GM12874 (cell line): ENCODE measurements around the gene KLHL25.

Experiments
- CTCF ChIP-seq: IDR thresholded peaks from 2 replicates; pipeline ENCODE4 v1.5.1; 2011; ENCODE audit warnings: low read depth, mild to moderate bottlenecking, control low read depth, low read length, moderate library complexity; ENCODE audit not compliant: insufficient read depth

KLHL25 gene

GRCh38 chr15:85794598-85795336 is at the start of gene KLHL25:
TSS of gene KLHL25 (minus strand) at chr15:85794925. CDS start at chr15:85769810, 25,115 bp downstream.
- no peak for TF ChIP-seq CTCF

- no peak for TF ChIP-seq CTCF
These were observed 46.1 kb upstream of the KLHL25 start for GRCh38 chr15:85840802-85841152.

DNA sequence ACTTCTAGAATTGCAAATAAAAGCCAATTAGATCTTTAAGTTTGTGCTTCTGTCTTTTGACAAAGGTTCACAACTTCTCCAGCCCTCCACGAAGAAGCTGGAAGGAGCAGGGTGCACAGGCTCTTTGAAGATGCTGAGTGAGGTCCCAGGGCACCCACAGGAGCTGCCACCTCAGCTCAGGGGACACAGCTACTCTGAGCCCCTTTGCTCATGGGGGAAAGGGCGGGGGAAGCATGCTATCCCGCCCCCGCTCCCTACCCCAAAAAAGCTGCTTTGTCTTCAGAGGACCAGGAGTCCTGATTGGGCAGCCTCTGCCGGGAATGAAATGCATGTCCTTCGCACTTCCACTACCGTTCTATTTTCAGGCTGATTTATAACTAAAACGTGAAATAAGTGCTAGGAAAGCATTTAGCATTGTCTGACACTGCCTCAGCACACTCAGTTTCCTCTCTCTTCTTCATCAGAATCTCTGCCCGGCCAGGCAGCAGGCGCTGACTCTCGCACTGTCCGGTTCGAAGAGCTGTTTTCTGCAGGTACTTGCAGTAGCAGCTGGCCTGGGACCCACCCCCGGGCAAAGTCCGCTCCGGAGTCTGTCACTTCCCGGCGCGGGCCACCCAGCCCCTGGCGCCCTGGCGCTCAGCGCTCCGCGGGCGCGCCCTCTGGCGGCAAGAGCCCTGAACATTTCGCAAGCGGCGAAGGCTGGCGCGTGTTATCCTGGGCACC is 45.5 kb upstream of the KLHL25 start:
- TF ChIP-seq CTCF = peak; percentile 93

GRCh38 chr15:85839643-85840042 is 44.9 kb upstream of the KLHL25 start:
- no peak for TF ChIP-seq CTCF

DNA sequence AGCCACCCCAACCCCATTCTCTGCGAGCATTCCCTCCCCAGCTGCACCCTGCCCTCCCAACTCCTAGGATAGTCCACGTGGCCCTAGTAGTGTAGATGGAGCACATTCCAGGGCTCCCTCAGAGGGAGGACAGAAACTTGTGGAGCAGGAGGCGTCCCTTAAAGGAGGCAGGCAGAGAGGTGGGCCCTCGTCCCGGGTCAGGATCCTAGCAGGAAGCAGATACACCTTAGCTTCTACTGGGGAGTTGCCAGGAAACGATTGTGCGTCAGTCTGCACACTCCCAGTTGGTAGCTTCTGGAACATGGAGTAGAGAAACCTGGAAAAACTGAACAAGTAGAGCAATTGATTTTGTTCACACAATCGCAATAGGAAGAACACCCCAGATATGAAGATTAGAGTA is 43.9 kb upstream of the KLHL25 start:
- no peak for TF ChIP-seq CTCF

- no peak for TF ChIP-seq CTCF
These were observed 43.2 kb upstream of the KLHL25 start for GRCh38 chr15:85837881-85838280.

- TF ChIP-seq CTCF = no peak
These were observed 42.3 kb upstream of the KLHL25 start for GRCh38 chr15:85837011-85837433.
